Neural crest cell (in vitro differentiated cells): Measurements from ENCODE around the gene WDR77. TPM values are rescaled to one million over a fixed set of nuclear protein-coding genes. Genes with fewer than 3 reads are reported as not detected.

Experiments
- DNase-seq: peaks from one replicate; pipeline ENCODE4 v3.0.0; 2021; ENCODE audit warnings: low read depth, mixed read lengths, low spot score
- H3K27ac Mint-ChIP-seq: one replicate; pipeline ENCODE4 v1.8.0; 2021; ENCODE audit warnings: mild to moderate bottlenecking, mixed read lengths; ENCODE audit not compliant: unreplicated experiment
- H3K27me3 Mint-ChIP-seq: 2 replicates; pipeline ENCODE4 v1.8.0; 2021; ENCODE audit warnings: low read depth, mild to moderate bottlenecking, mixed read lengths
- H3K36me3 Mint-ChIP-seq: 2 replicates; pipeline ENCODE4 v1.8.0; 2021; ENCODE audit warnings: low read depth, mild to moderate bottlenecking, mixed read lengths
- H3K4me1 Mint-ChIP-seq: 2 replicates; pipeline ENCODE4 v1.8.0; 2021; ENCODE audit warnings: mixed read lengths
- H3K4me3 Mint-ChIP-seq: one replicate; pipeline ENCODE4 v1.8.0; 2021; ENCODE audit warnings: mild to moderate bottlenecking, mixed read lengths
- H3K9me3 Mint-ChIP-seq: 2 replicates; pipeline ENCODE4 v1.8.0; 2021; ENCODE audit warnings: mixed read lengths
- CTCF ChIP-seq: fragments of 200-600 bp; sonication (generic); conservative IDR thresholded peaks from 2 replicates; pipeline ENCODE4 v1.5.0; 2021; ENCODE audit warnings: antibody characterized with exemption, mild to moderate bottlenecking
- total RNA-seq: library from RNA; stranded (reverse); gene quantifications from 2 replicates; pipeline ENCODE4 v1.2.1, GENCODE V29; 2021

WDR77 gene
- total RNA-seq, 1 donor from 2014 or later = 58.7 TPM

GRCh38 chr1:111420377-111420776 lies 28.7 kb downstream of the WDR77 start:
- H3K4me1 Mint-ChIP-seq = no peaks in the 10 kb centered on the region
- no peaks in the 10 kb centered on the region for H3K9me3 Mint-ChIP-seq
- H3K27ac Mint-ChIP-seq = no peak overlapping the region
- no peak overlapping the region for H3K4me3 Mint-ChIP-seq
- H3K36me3 Mint-ChIP-seq = no peaks in the 10 kb centered on the region
- DNase-seq = no peak
- H3K27me3 Mint-ChIP-seq = no peaks in the 10 kb centered on the region
- TF ChIP-seq CTCF = no peak

- H3K9me3 Mint-ChIP-seq = no peaks in the 10 kb centered on the region
- no peak for DNase-seq
- H3K27ac Mint-ChIP-seq = no peak overlapping the region
- TF ChIP-seq CTCF = no peak
- H3K27me3 Mint-ChIP-seq = no peaks in the 10 kb centered on the region
- H3K36me3 Mint-ChIP-seq = no peaks in the 10 kb centered on the region
- no peaks in the 10 kb centered on the region for H3K4me1 Mint-ChIP-seq
- no peak overlapping the region for H3K4me3 Mint-ChIP-seq
Observed at GRCh38 chr1:111419037-111419436, 30.0 kb downstream of the WDR77 start.

- no peaks in the 10 kb centered on the region for H3K4me1 Mint-ChIP-seq
- no peaks in the 10 kb centered on the region for H3K9me3 Mint-ChIP-seq
- no peak for DNase-seq
- TF ChIP-seq CTCF = no peak
- no peak overlapping the region for H3K4me3 Mint-ChIP-seq
- H3K27me3 Mint-ChIP-seq = no peaks in the 10 kb centered on the region
- H3K36me3 Mint-ChIP-seq = no peaks in the 10 kb centered on the region
- no peak overlapping the region for H3K27ac Mint-ChIP-seq
Observed at GRCh38 chr1:111417755-111418154, 31.3 kb downstream of the WDR77 start.

- Mint-ChIP-seq H3K27ac (no peak overlapping the region), H3K4me1 (no peaks in the 10 kb centered on the region)
Observed at GRCh38 chr1:111415461-111415860, 33.6 kb downstream of the WDR77 start.

GRCh38 chr1:111414756-111415155 lies 34.3 kb downstream of the WDR77 start:
- no peaks in the 10 kb centered on the region for H3K9me3 Mint-ChIP-seq
- no peak for TF ChIP-seq CTCF
- no peak overlapping the region for H3K27ac Mint-ChIP-seq
- peaks cover 7% of the 10 kb centered on the region for H3K27me3 Mint-ChIP-seq
- H3K36me3 Mint-ChIP-seq = no peaks in the 10 kb centered on the region
- H3K4me1 Mint-ChIP-seq = no peaks in the 10 kb centered on the region
- H3K4me3 Mint-ChIP-seq = no peak overlapping the region
- DNase-seq = no peak

More at GRCh38 chr1:111415461-111415860, 33.6 kb downstream of the WDR77 start:
- H3K27me3 Mint-ChIP-seq = peaks cover 3% of the 10 kb centered on the region
- TF ChIP-seq CTCF = no peak
- no peak overlapping the region for H3K4me3 Mint-ChIP-seq
- H3K36me3 Mint-ChIP-seq = no peaks in the 10 kb centered on the region
- DNase-seq = no peak
- H3K9me3 Mint-ChIP-seq = no peaks in the 10 kb centered on the region

- peaks cover 7% of the 10 kb centered on the region for H3K27me3 Mint-ChIP-seq
Observed at GRCh38 chr1:111412839-111413238, 36.2 kb downstream of the WDR77 start.

More at GRCh38 chr1:111412839-111413238, 36.2 kb downstream of the WDR77 start:
- Mint-ChIP-seq H3K9me3 (no peaks in the 10 kb centered on the region), H3K4me1 (no peaks in the 10 kb centered on the region), H3K4me3 (no peak overlapping the region), H3K36me3 (no peaks in the 10 kb centered on the region), H3K27ac (no peak overlapping the region)
- no peak for DNase-seq
- TF ChIP-seq CTCF = no peak
